ENCODE data around the gene MGAT4C.
"Not testable (repeated sequence)": the region's sequence is repeated elsewhere in the genome, so short reads cannot be mapped to it uniquely, and the experiment has no call there.

MGAT4C gene

DNA sequence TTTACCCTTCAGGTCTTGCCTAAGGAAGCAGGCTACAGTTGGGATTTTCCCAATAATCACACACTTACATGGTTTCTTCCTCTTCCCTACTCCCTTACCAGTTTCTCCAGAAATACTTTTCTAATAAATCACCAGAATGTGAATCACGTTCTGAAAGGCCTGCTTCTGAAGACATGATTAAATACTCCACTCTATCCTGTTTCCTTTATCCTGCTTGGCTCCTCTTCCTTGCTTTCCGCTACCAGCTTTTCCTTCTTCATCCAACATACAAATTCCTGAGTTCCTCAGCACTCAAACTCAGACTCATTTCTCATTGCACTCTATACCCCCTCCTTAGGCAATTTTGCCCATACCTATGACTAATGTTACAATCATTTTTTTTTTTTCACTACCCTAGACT lies 118.3 kb downstream of the MGAT4C start:
- no peak overlapping the region for H3K4me3 ChIP-seq (ENCODE audit: low read depth, low read length)
- TF ChIP-seq, protein P1, sequence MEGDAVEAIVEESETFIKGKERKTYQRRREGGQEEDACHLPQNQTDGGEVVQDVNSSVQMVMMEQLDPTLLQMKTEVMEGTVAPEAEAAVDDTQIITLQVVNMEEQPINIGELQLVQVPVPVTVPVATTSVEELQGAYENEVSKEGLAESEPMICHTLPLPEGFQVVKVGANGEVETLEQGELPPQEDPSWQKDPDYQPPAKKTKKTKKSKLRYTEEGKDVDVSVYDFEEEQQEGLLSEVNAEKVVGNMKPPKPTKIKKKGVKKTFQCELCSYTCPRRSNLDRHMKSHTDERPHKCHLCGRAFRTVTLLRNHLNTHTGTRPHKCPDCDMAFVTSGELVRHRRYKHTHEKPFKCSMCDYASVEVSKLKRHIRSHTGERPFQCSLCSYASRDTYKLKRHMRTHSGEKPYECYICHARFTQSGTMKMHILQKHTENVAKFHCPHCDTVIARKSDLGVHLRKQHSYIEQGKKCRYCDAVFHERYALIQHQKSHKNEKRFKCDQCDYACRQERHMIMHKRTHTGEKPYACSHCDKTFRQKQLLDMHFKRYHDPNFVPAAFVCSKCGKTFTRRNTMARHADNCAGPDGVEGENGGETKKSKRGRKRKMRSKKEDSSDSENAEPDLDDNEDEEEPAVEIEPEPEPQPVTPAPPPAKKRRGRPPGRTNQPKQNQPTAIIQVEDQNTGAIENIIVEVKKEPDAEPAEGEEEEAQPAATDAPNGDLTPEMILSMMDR (IDR thresholded peaks at IDR 0.05; ENCODE audit: low read depth, low read length, missing control alignments): no peak
- in situ Hi-C loops (cut with HindIII; ENCODE audit: low sequenced_read_pairs): no loop called here
- DNase-seq (ENCODE audit: low read depth): peak; percentile 9

DNA sequence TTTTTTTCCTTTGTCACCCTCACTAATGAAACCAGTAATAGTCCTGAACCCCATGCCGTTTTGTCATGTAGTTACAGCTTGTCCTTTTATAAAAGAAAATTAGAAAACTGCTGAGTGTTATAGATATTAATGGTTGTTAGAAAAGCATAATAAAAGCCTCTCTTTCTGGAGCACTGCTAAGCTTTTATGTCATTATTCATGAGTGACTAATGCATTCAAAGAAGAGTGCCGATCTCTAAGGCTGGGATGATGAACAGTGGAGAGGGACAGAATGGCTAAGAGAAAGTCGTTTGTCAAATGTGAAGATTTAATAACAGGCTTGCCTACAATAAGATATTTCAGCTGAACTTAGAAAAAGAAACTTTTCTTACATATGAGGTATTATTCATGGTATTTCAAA lies 121.6 kb downstream of the MGAT4C start:
- in situ Hi-C loops (cut with HindIII; ENCODE audit: low sequenced_read_pairs): no loop called here
- no peak for DNase-seq (ENCODE audit: low read depth)
- TF ChIP-seq, protein P1 (IDR thresholded peaks at IDR 0.05; ENCODE audit: low read depth, low read length, missing control alignments): no peak
- no peak overlapping the region for H3K4me3 ChIP-seq (ENCODE audit: low read depth, low read length)

DNA sequence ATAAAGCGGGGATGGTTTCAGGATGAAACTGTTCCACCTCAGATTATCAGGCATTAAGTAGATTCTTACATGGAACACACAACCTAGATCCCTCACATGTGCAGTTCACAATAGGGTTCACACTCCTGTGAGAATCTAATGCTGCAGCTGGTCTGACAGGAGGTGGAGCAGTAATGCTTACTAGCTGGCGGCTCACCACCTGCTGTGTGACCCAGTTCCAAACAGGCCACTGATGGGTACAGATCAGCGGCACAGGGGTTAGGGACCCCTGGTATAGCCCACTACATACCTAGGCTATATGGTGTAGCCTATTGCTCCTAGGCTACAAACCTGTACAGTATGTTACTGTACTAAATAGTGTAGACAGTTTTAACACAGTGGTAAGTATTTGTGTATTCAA lies 129.3 kb downstream of the MGAT4C start:
- H3K4me3 ChIP-seq (ENCODE audit: low read depth, low read length); in situ Hi-C loops (cut with HindIII; ENCODE audit: low sequenced_read_pairs); DNase-seq (ENCODE audit: low read depth): not testable (repeated sequence)

DNA sequence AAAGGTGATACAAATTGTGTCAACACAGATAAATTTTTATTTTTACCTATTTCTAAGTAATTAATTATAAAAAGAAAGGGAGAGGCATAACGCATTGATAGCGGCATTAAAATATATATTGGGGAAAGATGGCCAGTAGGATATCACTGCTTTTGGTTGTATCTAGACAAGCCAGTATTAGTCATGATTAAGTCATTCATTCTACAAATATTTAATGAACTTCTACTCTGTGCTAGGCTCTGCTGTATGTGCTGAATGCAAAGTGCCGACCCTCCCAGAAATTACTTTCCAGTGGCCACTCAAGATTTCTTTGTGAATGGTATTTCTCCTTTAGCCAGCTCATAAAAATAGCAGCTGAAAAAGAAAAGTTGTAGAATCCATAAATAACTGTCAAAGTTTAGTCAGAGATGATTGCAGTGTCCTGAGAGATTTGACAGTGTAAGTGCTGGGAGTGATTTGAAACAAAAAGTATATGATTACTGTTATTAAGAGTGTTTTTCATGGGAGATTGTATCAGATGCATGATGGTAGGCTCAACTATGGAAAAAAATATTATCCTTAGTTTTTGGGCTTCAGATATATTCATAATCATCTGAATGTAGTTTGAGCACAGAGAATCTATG lies 133.2 kb downstream of the MGAT4C start:
- TF ChIP-seq, protein P1 (IDR thresholded peaks at IDR 0.05; ENCODE audit: low read depth, low read length, missing control alignments): no peak
- no peak for DNase-seq (ENCODE audit: low read depth)
- in situ Hi-C loops (cut with HindIII; ENCODE audit: low sequenced_read_pairs): no loop called here
- no peak overlapping the region for H3K4me3 ChIP-seq (ENCODE audit: low read depth, low read length)

DNA sequence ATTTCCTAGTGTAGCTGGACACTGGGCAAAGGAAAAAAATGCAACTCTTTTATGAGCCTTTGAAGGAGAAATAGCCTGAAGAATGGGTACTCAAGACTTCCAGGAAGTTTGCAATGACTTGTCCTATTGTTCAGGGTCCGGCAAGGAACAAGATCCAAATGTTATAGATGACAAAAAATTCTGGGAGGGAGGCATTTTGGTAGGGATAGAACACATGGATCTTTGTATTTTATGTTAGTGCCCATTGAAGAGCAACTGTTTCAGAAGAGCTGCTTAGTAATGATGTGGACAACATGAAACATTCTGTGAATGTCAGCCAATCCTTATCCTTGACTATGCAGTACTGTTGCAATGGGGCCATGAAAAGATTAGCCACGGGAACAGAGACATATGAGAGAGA lies 138.0 kb downstream of the MGAT4C start:
- in situ Hi-C loops (cut with HindIII; ENCODE audit: low sequenced_read_pairs): no loop called here

DNA sequence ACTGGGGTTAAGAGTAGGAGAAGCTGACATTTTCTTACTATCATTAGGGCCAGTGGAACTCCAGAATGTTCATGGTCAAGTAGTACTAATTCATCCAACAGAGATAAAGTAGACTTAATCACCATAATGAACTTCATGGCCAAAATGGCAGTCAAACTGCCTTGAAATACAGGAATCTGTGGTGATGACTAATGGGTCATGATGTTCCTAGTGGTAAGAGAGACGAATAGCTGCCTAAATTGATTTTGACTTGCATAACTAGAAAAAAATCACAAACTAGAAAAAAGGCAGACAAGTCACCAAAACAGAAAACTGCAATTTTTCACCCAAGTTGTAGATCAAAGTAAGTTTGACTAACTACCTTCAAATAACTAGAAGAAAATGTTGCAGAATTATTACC lies 138.5 kb downstream of the MGAT4C start:
- peak; percentile 4 for DNase-seq (ENCODE audit: low read depth)
- in situ Hi-C loops (cut with HindIII; ENCODE audit: low sequenced_read_pairs): no loop called here
- no peak overlapping the region for H3K4me3 ChIP-seq (ENCODE audit: low read depth, low read length)
- TF ChIP-seq, protein P1 (IDR thresholded peaks at IDR 0.05; ENCODE audit: low read depth, low read length, missing control alignments): no peak

More for the DNA sequence above, 138.0 kb downstream of the MGAT4C start:
- TF ChIP-seq, protein P1 (IDR thresholded peaks at IDR 0.05; ENCODE audit: low read depth, low read length, missing control alignments): no peak
- DNase-seq (ENCODE audit: low read depth): no peak
- no peak overlapping the region for H3K4me3 ChIP-seq (ENCODE audit: low read depth, low read length)

DNA sequence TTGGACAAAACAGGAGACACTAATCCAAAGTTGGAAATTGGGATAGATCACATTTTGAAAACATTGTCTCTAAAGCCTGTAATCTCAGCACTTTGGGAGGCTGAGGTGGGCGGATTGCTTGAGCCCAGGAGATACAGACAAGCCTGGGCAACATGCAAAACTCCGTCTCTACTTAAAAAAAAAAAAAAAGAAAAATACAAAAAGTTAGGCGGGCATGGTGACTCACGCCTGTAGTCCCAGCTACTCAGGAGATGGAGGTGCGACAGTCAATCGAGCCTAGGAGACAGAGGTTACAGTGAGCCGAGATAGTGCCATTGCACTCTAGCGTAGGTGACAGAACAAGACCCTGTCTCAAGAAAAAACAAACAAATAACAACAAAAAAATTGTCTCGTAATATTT lies 152.1 kb downstream of the MGAT4C start:
- H3K4me3 ChIP-seq (ENCODE audit: low read depth, low read length): no peak overlapping the region
- DNase-seq (ENCODE audit: low read depth): no peak
- TF ChIP-seq, protein P1 (IDR thresholded peaks at IDR 0.05; ENCODE audit: low read depth, low read length, missing control alignments): no peak
- in situ Hi-C loops (cut with HindIII; ENCODE audit: low sequenced_read_pairs): no loop called here

Measured in astrocyte of the cerebellum (primary cell).